ENCODE data around the gene ASNSD1. TPM values are rescaled to one million over a fixed set of nuclear protein-coding genes. Genes with fewer than 3 reads are reported as not detected.

Gene ASNSD1
- total and polyA plus RNA-seq, 9 of the 15 experiments (the other 6 are each of a cell fraction or from before 2014, with no cell fraction given) = 23.9 to 56.4 (median 38.3) TPM

- TF ChIP-seq ZNF449 (CRISPR knock-in tag; IDR thresholded peaks at IDR 0.05) (no peak), SNRNP70 (optimal IDR thresholded peaks at IDR 0.05; ENCODE audit: low read depth, low read length) (no peak), TSHZ1 (CRISPR knock-in tag; IDR thresholded peaks at IDR 0.05) (no peak), E2F1 (CRISPR knock-in tag; IDR thresholded peaks at IDR 0.05) (no peak), ZNF431 (CRISPR knock-in tag; IDR thresholded peaks at IDR 0.05) (no peak), NR2C2 (CRISPR knock-in tag; IDR thresholded peaks at IDR 0.05) (no peak), NR2C2 (tag; IDR thresholded peaks at IDR 0.05) (no peak), TRIM24 (IDR thresholded peaks at IDR 0.05) (0 out of 4 replicates have a peak, but pooled peaks of 1 of the 2 experiments have one; percentile 52), HEY1 (CRISPR knock-in tag; IDR thresholded peaks at IDR 0.05; ENCODE audit: borderline replicate concordance) (no peak), TCFL5 (CRISPR knock-in tag; conservative IDR thresholded peaks at IDR 0.05) (no peak), HSF4 (CRISPR knock-in tag; IDR thresholded peaks at IDR 0.05; ENCODE audit: borderline replicate concordance) (no peak), OTX1 (CRISPR knock-in tag; IDR thresholded peaks at IDR 0.05) (no peak), ZNF830 (CRISPR knock-in tag; IDR thresholded peaks at IDR 0.05) (no peak), NCOA4 (IDR thresholded peaks at IDR 0.05; ENCODE audit: partially characterized antibody) (no peak), GATA2 (CRISPR knock-in tag; IDR thresholded peaks at IDR 0.05) (no peak), MBD2 (IDR thresholded peaks at IDR 0.05; ENCODE audit: borderline replicate concordance, low read depth) (no peak), SMARCC2 (IDR thresholded peaks at IDR 0.05; ENCODE audit: low read depth) (no peak; the same call in 1 of the 2 replicates), HDAC1 (IDR thresholded peaks at IDR 0.05) (peak in 1 of 2 experiments; percentile 61; a peak in 1 of 4 replicates), SMC3 (conservative IDR thresholded peaks at IDR 0.05; ENCODE audit: insufficient read depth, low read depth, low read length) (no peak), BACH1 (tag; IDR thresholded peaks at IDR 0.05) (no peak; the same call in 1 of the 2 replicates), TAF1 (IDR thresholded peaks at IDR 0.05; ENCODE audit: control insufficient read depth, extremely low read depth, insufficient read depth, low read length, severe bottlenecking) (peak; percentile 50), PPARD (CRISPR knock-in tag; IDR thresholded peaks at IDR 0.05) (no peak), NCOR1 (IDR thresholded peaks at IDR 0.05) (peak; percentile 77)
Observed at GRCh38 chr2:189613077-189613636, 48.1 kb upstream of the ASNSD1 start (continued).
